GM18519 (cell line): ENCODE measurements around the gene CAMK2B.

Experiments used
- ATAC-seq: cut with Tn5 transposase; IDR thresholded peaks from one replicate; pipeline ENCODE4 v1.9.1; 2021; ENCODE audit warnings: mild to moderate bottlenecking, moderate library complexity; ENCODE audit not compliant: unreplicated experiment, low FRiP score

CAMK2B gene

DNA sequence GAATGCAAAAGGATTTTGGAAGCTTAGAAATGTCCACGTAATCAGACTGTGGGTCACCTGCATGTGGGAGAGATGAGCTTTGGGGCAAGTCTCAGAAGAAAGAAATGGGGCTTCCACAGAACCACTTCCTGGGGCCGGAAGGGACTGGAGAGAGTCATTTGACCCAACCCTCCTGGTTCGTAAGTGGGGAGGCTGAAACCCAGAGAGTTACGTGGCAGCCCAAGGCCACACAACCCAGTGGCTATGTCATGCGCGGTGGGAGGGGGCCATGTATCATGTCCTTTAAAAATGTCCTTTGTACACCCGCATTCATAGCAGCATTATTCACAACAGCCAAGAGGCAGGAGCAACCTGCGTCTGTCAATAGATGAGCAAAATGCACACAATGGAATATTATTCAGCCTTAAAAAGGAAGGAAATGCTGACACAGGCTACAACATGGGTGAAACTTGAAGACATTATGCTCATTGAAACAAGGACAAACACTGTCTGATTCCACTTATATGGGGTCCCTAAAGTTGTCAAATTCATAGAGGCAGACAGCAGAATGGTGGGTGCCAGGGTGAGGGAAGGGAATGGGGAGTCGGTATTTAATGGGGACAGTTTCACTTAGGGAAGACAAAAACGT lies 15.1 kb downstream of the CAMK2B start:
- no peak for ATAC-seq

DNA sequence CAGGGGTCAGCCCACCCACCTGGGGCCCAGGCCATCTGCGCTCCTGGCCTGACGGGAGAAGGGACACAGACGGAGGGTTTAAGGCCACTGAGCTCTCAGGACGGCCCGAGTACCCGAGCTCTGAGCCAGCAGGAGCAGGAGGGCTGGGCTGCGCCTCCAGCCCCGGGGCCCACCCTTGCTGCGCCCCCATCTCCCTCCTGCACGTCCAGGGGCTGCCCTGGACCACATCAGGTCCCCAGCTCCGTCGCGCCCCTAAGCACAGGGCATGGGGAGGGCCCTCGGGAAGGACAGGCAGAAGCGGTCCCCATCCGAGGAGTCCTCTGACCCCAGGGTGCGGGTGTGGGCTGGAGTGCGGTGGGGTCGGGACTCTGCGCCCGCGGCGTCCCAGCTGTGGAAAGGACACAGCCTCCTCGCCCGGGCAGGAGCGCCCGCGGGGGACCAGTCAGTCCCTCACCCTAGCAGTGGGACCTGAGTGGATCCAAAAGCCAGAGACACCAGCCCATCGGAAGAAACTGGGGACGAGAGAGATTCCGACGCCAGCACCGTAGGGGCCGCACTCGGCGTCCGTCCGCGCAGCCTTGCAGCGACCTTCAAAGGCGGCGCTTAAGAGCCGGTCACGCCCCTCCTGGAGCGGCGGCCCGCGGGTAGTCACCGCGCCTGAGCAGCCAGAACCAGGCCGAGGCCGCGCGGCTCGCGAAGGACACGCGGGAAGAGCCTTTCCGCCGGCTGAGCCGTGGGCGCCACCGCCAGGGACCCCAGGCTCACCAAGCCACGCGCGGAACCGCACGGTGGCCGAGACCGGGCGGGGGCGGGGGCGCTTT lies 15.9 kb downstream of the CAMK2B start:
- ATAC-seq: no peak

- ATAC-seq: no peak
Observed at GRCh38 chr7:44308596-44309270, 16.7 kb downstream of the CAMK2B start.

- no peak for ATAC-seq
Observed at GRCh38 chr7:44307905-44308595, 17.3 kb downstream of the CAMK2B start.

GRCh38 chr7:44307301-44307900 lies 18.0 kb downstream of the CAMK2B start:
- ATAC-seq: no peak

- no peak for ATAC-seq
Observed at GRCh38 chr7:44306606-44307005, 18.8 kb downstream of the CAMK2B start.

DNA sequence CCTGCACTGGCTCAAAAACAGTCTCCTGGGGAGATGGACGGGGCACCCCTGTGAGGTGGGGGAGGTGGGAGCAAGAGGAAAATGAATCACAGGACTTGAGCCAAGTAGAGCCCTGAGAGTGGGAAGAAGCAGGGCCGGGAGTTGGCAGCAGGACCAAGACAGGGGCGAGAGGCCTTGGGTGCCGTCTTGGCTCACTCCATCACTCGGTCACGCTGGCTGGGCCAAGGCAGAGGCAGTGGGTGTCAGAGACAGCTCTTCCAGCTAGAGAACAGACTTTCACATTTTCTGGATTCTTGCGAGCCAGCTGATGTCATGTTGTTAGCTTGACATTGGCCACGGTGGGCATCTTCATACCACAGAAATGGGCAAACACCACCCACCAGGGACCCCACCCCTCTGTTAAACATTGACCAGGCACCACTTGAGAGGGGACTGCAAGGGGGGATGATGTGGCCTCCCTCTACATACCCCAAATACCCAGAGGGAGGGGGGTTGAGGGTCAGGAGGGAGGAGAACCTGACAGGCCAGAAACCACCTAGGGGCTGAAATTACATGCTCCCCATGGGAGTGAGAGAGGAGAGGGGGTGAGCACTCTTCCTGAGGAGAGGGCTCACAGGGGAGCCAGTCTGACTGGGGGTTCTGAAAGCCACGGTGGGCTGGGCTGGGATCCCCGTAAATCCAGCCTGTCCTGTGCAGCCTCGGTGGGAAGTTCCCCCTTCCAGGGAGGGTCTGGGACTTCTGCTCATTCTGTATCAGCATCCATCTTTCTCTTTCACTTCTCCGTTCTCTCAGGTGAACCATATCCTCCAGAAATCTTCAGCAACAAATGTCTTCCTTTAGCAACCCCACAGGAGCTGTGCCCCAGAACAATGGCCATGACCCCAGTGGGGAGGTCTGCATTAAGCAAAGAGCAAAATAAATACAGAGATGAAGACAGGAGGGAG lies 19.6 kb downstream of the CAMK2B start:
- ATAC-seq: no peak

GRCh38 chr7:44294325-44295069 lies 30.9 kb downstream of the CAMK2B start:
- ATAC-seq: no peak

- no peak for ATAC-seq
Observed at GRCh38 chr7:44293561-44294324, 31.7 kb downstream of the CAMK2B start.

DNA sequence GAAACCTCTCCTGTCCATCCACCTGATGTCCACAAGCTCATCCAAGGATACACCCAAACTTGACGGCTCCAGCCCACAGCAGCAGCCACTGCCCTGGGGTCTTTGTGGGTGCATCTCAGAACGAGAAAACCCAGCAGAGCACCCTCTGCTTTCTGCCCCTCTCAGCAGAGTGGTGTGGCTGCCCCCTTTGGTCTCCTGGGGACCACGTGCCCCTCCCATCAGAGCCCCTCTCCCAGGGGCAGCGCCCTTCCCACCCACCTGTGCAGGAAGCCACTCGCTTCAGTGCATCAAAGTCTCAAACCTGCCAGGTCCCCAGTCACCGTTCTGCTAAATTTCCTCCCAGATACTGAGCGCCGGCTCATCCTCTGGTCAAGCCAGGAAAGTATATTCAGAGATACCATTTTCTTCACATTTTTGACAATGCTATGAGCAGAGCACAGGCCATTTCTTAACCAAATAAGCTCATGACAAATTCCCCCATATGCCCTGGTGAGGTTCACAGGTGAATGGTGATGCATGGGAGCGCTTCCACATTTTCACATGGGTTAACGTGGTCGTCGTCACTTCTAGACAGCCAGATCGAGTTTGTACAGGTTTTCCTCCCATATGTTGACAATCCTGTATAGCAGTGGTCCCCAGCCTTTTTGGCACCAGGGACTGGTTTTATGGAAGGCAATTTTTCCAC lies 32.4 kb downstream of the CAMK2B start:
- no peak for ATAC-seq

DNA sequence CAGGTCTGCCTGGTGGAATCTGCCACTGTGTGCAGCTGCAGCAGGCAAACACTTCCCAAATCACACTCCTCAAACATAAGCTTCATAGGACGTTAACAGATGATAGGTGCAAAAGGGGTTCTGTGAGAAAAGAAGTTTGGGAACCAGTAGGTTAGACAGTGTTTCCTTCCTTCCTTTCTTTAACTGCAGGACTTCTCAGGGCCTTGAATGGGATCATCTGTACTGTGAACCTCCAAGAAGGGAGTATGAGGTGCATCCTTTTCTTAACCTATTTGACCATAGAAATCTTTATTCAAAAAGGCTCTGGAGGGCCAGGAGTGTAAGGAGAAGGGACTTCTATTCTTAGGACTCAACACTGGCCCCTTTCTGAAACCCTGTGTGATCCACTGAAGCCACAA lies 33.0 kb downstream of the CAMK2B start:
- ATAC-seq: no peak

GRCh38 chr7:44291733-44292419 lies 33.5 kb downstream of the CAMK2B start:
- ATAC-seq: no peak

- ATAC-seq: no peak
Observed at GRCh38 chr7:44291066-44291732, 34.2 kb downstream of the CAMK2B start.

DNA sequence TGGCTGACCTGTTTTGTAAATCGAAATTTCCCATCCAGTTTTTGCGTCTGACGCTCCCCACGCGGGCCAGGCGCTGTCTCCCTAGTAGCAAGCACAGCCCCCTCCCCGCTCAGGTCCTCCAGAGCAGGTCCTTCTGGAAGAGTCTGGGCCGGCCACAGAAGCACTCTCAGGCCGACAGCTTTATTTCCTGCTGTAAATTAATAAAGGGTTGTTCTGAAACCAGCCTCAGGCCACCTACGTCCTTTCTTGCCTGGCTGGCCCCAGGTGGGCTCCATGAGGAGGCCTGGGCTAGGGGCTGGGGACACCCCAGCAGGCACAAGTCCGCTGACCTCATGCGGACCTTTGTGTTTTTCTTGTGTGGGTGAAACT lies 35.2 kb downstream of the CAMK2B start:
- no peak for ATAC-seq

GRCh38 chr7:44289341-44290251 lies 35.8 kb downstream of the CAMK2B start:
- no peak for ATAC-seq
